Liver (tissue), 3 donors: Measurements from ENCODE around the gene SLC9B2.

Source experiments
- CTCF ChIP-seq: fragments of 150-350 bp; IDR thresholded peaks from 2 replicates; pipeline ENCODE4 v1.5.1; 2017; ENCODE audit warnings: improper control_type of control experiment, low read depth, low read length; ENCODE audit not compliant: missing input control
- EGR1 ChIP-seq, 2 donors: IDR thresholded peaks; 2 replicates each; pipeline ENCODE4 v1.6.1; 2016 to 2018; ENCODE audit warnings: antibody characterized with exemption in 2 of 2, low read depth in 2 of 2
- SP1 ChIP-seq: IDR thresholded peaks from 2 replicates; pipeline ENCODE4 v1.6.1; 2018; ENCODE audit warnings: antibody characterized with exemption, mild to moderate bottlenecking
- YY1 ChIP-seq: IDR thresholded peaks from 2 replicates; pipeline ENCODE4 v1.6.1; 2016; ENCODE audit warnings: antibody characterized with exemption, mild to moderate bottlenecking
- donor health status: healthy.
- donor health status: healthy.

GRCh38 chr4:103054030-103054429 lies 22.5 kb downstream of the SLC9B2 start:
- TF ChIP-seq CTCF = no peak
- no peak for TF ChIP-seq YY1
- TF ChIP-seq SP1 = no peak
- no peak for TF ChIP-seq EGR1 (IDR thresholded peaks at IDR 0.05; ENCODE audit: low read depth in 2 of 2)
